SIG-M5 (cell line): Measurements from ENCODE around the gene TM2D3.
"Not testable (repeated sequence)": the region's sequence is repeated elsewhere in the genome, so short reads cannot be mapped to it uniquely, and the experiment has no call there.

Experiments used
- DNase-seq: peaks from one replicate; lab custom pipeline; 2025; lab: John Stamatoyannopoulos, UW

The TM2D3 gene

DNA sequence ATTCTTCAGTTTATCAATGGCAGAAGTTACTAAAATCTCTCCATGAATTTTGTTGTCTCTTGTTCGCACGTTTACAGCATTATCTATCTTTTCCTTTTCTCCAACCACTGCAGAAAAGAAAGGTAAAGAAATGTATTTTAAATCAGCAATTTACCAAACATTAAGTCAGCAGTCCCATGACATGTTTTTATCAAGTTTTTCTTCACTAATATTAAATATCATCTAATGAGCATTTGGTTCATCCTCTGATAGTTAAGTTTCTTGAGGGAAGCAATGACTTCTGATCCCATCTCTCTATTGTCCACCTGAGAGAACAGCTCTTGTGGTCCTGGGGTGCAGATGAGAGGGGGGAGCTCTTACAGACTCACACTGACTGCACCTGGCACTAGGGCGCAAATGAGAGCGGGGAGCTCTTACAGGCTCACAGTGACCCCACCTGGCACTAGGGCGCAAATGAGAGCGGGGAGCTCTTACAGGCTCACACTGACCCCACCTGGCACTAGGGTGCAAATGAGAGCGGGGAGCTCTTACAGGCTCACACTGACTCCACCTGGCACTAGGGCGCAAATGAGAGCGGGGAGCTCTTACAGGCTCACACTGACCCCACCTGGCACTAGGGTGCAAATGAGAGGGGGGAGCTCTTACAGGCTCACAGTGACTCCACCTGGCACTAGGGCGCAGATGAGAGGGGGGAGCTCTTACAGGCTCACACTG is 2.6 kb upstream of the TM2D3 start:
- DNase-seq: not testable (repeated sequence)

GRCh38 chr15:101654171-101654570 is 2.0 kb upstream of the TM2D3 start:
- no peak for DNase-seq

DNA sequence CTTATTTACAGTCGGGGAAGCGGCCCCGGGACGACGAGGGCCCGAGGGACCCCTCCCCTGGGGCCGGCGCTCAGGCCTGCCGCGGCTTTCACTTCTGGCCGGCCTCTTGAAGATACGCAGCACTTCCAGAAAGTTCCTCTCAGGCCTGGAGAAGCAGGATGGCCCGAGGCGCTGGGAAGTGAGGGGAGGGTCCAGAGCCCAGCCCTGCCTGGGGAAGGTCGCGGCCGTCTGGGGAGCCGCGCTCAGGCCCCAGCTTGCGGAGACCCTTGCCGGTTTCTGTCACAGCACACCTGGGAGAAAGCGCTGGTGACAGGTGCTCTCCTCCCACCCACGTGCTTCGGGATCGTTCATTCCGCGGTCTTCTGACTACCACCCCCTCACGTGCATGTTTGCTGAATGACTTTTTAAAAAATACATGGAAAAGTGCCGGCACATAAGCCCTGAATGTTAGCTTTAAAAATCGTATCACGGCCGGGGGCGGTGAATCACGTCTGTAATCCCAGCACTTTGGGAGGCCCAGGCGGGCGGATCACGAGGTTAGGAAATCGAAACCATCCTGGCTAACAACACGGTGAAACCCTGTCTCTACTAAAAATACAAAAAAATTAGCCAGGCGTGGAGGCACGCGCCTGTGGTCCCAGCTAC is 727 bp upstream of the TM2D3 start:
- DNase-seq: no peak

DNA sequence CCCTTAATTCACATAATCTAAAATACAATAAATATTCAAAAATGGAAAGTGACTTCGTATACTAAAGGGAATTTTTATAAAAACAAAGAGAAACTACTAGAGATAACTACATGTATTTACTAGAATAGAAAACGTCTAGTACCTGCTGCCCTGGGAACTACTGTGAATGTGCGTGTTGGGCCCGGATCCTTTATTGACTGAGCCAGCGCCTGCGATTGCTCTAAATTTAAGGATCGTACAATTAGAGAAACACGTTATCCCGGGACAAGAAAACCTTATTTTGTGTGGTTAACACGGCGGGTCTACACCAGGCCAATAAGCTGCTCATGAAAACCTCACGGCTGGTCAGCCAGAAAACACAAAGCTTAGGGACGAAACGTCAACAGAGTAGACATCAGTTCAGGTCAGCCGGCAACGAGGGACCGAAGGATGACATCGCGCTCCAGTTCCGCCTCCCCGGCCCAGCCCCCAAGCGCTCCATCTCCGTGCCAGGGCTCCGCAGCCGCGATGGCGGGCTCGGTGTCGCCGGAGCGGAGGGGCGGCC is 555 bp downstream of the TM2D3 start:
- no peak for DNase-seq

DNA sequence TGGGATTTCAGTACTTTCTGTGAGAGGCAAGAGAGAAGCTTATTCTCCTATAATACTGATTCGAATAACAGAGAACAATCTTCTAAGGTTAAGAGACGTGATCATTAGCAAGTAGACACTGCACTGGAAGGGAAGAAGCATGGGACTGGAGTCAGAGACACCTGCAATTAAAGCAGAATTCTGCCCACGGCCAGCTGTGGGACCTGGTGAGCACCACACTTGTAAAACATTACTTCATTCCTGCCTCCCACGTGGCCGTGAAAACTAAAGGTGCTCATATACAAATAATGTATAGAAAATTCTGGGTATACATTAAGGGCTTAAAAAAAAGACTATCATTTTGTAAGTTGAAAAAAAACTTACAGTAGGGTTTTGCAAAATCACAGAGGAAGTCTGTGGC is 2.0 kb downstream of the TM2D3 start:
- DNase-seq: no peak

DNA sequence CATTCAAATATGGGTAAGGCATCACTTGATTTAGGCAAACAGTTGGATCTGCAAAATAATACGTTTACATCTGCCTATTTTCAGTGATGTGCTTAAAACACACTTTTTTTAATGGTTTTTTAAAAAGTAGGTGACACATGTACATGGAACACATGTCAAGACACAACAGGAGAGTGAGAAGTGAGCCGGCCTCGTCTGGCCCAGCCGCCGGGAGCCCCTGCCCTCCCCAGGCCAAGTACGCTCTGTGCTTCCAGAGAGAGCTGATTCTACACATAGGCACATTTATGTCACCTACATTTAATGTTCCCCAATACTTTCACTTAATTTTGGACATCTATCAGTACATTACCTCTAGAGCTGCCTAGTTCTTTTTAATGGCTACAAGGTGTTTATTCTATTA is 3.8 kb downstream of the TM2D3 start:
- no peak for DNase-seq

DNA sequence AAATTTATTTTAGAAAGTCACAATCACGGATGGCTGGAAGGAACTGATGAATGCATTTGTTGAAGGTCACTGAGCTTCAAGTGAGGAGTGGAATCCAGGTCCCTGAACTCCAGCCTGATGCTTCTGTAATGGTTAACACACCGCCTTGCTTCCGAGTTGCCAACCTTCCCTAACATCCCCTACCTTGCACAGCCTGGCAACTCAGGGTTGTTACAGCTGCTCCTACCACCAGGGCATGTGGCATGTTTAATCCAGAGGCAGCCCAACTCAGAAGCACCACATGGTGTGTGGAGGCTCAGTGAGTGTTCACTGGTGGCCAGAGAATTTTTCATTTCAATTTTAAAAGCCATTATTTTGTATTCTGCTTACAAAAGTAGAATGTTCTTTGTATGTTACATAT is 4.9 kb downstream of the TM2D3 start:
- DNase-seq: no peak

GRCh38 chr15:101646672-101647071 is 5.5 kb downstream of the TM2D3 start:
- no peak for DNase-seq

- DNase-seq: no peak
Observed at GRCh38 chr15:101642361-101642760, 9.8 kb downstream of the TM2D3 start.

- DNase-seq: peak; percentile 74
Observed at GRCh38 chr15:101641894-101642293, 10.3 kb downstream of the TM2D3 start.

- no peak for DNase-seq
Observed at GRCh38 chr15:101641129-101641764, 10.9 kb downstream of the TM2D3 start.

GRCh38 chr15:101639667-101640066 is 12.5 kb downstream of the TM2D3 start:
- no peak for DNase-seq

GRCh38 chr15:101637919-101638318 is 14.3 kb downstream of the TM2D3 start:
- no peak for DNase-seq

DNA sequence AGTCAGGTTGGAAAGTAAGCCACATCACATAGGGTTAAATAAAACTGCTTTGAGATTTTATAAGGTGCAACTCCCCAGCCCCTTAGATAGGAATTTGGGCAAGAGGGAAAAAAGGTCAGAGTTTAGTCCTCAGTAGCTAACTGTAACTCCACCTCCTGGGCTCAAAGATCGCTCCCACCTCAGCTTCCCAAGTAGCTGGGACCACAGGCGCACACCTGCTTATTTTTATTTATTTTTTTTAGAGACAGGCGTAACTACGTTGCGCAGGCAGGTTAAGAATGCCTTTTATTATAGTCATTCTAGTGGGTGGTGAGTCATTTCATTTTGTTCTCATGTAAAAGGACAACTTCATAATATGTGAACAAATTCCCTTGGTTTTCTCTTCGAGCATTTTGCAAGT is 14.7 kb downstream of the TM2D3 start:
- DNase-seq: no peak

GRCh38 chr15:101637038-101637437 is 15.1 kb downstream of the TM2D3 start:
- no peak for DNase-seq

DNA sequence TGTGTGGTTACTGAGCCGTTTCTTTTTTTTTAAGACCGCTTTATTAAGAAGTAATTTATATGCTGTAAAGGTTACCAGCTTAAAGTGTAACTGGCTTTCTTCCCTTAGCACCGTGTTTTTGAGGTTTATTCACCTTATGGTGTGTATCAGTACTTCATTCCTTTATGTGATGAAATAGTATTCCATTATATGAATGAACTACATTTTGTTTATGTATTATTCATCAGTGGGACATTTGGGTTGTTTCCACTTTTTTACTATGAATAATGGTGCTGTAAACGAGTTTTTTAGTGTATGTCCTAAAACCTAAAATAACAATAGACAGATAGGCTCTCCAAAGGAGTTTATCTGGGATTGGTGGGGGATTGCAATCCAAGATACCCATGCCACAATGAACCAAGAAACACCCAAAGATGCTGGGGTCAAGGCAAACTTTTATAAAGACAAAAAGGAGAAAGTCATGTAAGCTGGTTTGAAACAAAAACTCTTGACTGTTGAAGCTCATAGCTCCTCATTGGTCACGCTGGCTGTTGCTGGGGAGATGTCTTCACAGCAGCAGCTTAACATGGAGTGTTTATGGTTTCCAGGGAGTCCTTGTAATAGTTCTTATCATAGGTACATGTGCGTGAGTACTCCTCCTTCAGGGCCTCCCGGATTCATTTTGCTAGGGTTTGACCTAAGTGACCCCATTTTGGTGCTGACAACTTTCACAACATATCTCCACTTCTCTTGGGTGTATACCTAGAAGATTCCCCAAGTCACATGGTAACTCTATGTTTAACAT is 16.0 kb downstream of the TM2D3 start:
- DNase-seq: no peak

- DNase-seq: no peak
Observed at GRCh38 chr15:101633356-101633755, 18.8 kb downstream of the TM2D3 start.

DNA sequence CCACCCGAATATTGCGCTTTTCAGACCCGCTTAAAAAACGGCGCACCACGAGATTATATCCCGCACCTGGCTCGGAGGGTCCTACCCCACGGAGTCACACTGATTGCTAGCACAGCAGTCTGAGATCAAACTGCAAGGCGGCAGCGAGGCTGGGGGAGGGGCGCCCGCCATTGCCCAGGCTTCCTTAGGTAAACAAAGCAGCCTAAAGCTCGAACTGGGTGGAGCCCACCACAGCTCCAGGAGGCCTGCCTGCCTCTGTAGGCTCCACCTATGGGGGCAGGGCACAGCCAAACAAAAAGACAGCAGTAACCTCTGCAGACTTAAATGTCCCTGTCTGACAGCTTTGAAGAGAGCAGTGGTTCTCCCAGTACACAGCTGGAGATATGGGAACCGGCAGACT is 25.5 kb downstream of the TM2D3 start:
- not testable (repeated sequence) for DNase-seq

GRCh38 chr15:101625980-101626379 is 26.2 kb downstream of the TM2D3 start:
- DNase-seq: no peak

DNA sequence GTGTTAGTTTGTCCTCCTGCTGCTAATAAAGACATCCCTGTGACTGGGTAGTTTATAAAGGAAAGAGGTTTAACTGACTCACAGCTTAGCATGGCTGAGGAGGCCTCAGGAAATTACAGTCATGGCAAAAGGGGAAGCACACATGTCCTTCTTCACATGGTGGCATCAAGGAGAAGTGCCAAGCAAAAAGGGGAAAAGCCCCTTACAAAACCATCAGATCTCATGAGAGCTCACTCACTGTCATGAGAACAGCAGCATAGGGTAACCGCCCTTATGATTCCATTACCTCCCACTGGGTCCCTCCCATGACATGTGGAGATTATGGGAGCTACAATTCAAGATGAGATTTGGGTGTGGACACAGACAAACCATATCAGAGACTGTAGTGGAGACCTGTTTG is 27.0 kb downstream of the TM2D3 start:
- DNase-seq: no peak

- no peak for DNase-seq
Observed at GRCh38 chr15:101623367-101624304, 28.5 kb downstream of the TM2D3 start.
